ENCODE results near the gene COL24A1. TPM values are rescaled to one million over a fixed set of nuclear protein-coding genes. Genes with fewer than 3 reads are reported as not detected.

COL24A1 gene
- total and polyA plus RNA-seq, 4 experiments from 2014 or later = 0.09 to 0.14 TPM; not detected in 2

DNA sequence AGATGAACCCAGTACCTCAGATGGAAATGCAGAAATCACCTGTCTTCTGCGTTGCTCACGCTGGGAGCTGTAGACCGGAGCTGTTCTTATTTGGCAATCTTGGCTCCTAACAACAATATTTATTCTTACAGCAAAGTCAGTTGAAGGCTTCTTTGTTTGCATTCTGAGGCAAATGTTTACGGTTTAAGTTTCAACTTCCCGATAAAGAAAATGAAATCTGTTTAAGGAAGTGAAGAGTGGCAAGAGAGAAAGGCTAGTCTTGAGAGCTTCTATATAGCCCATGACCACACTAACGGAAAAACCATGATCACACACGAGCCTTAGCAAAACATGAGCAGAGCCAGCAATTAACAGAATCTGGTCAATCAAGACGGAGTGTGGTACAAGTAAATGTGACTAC lies 325.7 kb downstream of the COL24A1 start:
- no peaks in the 10 kb centered on the region for H3K4me1 ChIP-seq (ENCODE audit: insufficient read depth, low read length)
- CTCF ChIA-PET (ENCODE audit: partially characterized antibody) = no interaction called here
- POLR2A ChIA-PET (ENCODE audit: partially characterized antibody) = no interaction called here
- Mint-ChIP-seq H3K4me1 (no peaks in the 10 kb centered on the region), H3K9me3 (peaks cover 2 to 16% (median 8%) of the 10 kb centered on the region in 8 donors), H3K36me3 (no peaks in the 10 kb centered on the region), H3K27me3 (peaks cover 3% of the 10 kb centered on the region in 2 donors), H3K27ac (no peak overlapping the region), H3K4me3 (no peak overlapping the region)
- intact Hi-C loops (cut with micrococcal nuclease) = no loop called here
- no peak overlapping the region for H3K4me3 ChIP-seq (ENCODE audit: low read length in 2 of 2)
- no peak for DNase-seq
- no peak overlapping the region for H3K27ac ChIP-seq (ENCODE audit: low read depth, low read length)
- H3K36me3 ChIP-seq (ENCODE audit: insufficient read depth, low read length) = no peaks in the 10 kb centered on the region
- H3K27me3 ChIP-seq (ENCODE audit: insufficient read depth, low read length) = no peaks in the 10 kb centered on the region
- no peaks in the 10 kb centered on the region for H3K9me3 ChIP-seq (ENCODE audit: control insufficient read depth in 1 of 2, low read length in 2 of 2)

DNA sequence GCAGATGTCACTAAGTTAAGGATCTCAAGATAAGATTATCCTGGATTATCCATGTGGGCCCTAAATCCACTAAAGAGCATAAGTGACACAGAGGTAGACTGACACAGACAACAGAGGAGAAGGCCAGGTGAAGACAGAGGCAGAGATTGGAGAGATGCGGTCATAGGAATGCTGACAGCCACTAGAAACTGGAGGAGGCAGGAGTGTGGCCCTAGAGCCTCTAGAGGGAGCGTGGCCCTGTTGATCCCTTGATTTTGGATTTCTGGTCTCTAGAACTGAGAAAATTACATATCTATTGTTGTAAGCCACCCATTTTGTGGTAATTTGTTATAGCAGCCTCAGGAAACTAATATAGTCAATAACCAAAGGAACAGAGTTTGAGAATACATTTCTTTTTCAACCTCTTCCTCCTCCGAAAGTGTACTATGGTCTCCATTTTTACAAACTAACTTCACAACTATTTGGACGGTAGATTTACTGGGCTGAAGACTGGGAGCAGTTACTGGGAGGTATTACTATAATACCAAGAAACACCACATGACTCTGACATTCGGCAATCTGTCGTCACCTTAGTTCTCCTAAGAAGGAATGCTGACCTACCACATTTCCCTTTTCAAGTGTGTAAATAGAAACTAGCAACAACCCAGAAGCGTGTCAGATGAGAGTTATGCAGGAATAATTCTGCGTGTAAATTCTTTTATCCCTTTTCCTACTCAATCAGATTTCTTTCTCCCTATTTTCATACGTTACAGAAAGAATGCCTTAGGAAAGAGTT lies 332.3 kb downstream of the COL24A1 start:
- H3K27ac Mint-ChIP-seq = no peak overlapping the region
- POLR2A ChIA-PET (ENCODE audit: partially characterized antibody) = no interaction called here
- H3K27me3 Mint-ChIP-seq = no peaks in the 10 kb centered on the region
- H3K4me1 Mint-ChIP-seq = no peaks in the 10 kb centered on the region
- CTCF ChIA-PET (ENCODE audit: partially characterized antibody) = no interaction called here
- Histone ChIP-seq H3K9me3 (ENCODE audit: control insufficient read depth in 1 of 2, low read length in 2 of 2) (no peaks in the 10 kb centered on the region), H3K36me3 (ENCODE audit: insufficient read depth, low read length) (no peaks in the 10 kb centered on the region), H3K4me3 (ENCODE audit: low read length in 2 of 2) (no peak overlapping the region), H3K27me3 (ENCODE audit: insufficient read depth, low read length) (no peaks in the 10 kb centered on the region), H3K27ac (ENCODE audit: low read depth, low read length) (no peak overlapping the region), H3K4me1 (ENCODE audit: insufficient read depth, low read length) (no peaks in the 10 kb centered on the region)
- H3K4me3 Mint-ChIP-seq = no peak overlapping the region
- H3K36me3 Mint-ChIP-seq = no peaks in the 10 kb centered on the region
- intact Hi-C loops (cut with micrococcal nuclease) = no loop called here
- peaks cover 0 to 4% (median 0%) of the 10 kb centered on the region in 8 donors for H3K9me3 Mint-ChIP-seq
- no peak for DNase-seq

DNA sequence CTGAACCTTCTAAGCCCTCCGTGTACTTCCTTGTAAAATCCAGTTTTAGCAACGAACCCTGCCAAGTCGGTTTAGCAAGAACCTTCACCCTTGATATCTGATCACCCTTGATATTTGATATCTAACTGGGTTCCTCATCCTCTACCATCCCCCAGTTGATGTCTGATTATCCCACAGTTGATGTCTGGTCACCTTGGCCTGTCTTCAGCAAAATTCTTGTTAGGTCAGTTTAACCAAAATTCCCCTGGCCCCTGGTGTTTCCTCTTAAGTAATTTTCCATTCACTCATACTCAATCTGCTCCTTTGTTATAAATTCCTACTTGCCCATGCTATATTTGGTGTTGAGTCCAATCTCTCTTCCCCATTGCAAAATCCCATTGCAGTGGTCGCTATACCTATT lies 333.9 kb downstream of the COL24A1 start:
- ChIA-PET CTCF (ENCODE audit: partially characterized antibody) (no interaction called here), POLR2A (ENCODE audit: partially characterized antibody) (no interaction called here)
- H3K36me3 ChIP-seq (ENCODE audit: insufficient read depth, low read length) = no peaks in the 10 kb centered on the region
- no peak for DNase-seq
- no peaks in the 10 kb centered on the region for H3K27me3 ChIP-seq (ENCODE audit: insufficient read depth, low read length)
- H3K4me1 Mint-ChIP-seq = no peaks in the 10 kb centered on the region
- no peaks in the 10 kb centered on the region for H3K9me3 ChIP-seq (ENCODE audit: control insufficient read depth in 1 of 2, low read length in 2 of 2)
- H3K27me3 Mint-ChIP-seq = no peaks in the 10 kb centered on the region
- no peaks in the 10 kb centered on the region for H3K36me3 Mint-ChIP-seq
- H3K9me3 Mint-ChIP-seq = peaks cover 0 to under 1% (median 0%) of the 10 kb centered on the region in 8 donors
- H3K4me1 ChIP-seq (ENCODE audit: insufficient read depth, low read length) = no peaks in the 10 kb centered on the region
- no peak overlapping the region for H3K4me3 Mint-ChIP-seq
- intact Hi-C loops (cut with micrococcal nuclease) = no loop called here
- H3K27ac Mint-ChIP-seq = no peak overlapping the region
- H3K27ac ChIP-seq (ENCODE audit: low read depth, low read length) = no peak overlapping the region
- H3K4me3 ChIP-seq (ENCODE audit: low read length in 2 of 2) = no peak overlapping the region

DNA sequence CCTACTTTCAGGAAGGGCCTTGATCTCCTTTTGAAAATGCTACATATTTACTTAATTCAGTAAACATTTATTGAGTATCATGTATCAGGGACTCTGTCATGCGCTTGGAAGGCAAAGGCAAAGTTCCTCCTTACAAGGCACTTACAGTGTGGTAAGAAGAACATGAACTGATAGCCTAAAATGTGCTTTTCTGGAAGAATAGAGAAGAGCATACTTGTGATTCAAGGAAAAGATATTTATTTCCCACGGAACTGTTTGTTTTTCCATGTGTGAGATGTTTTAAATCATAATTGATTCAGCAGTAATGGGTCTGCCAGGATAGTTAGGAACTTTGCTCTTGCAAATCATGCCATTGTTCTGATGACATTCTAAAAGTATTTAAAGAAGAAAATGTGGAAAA lies 338.2 kb downstream of the COL24A1 start:
- Histone ChIP-seq H3K9me3 (ENCODE audit: control insufficient read depth in 1 of 2, low read length in 2 of 2) (no peaks in the 10 kb centered on the region), H3K4me1 (ENCODE audit: insufficient read depth, low read length) (no peaks in the 10 kb centered on the region), H3K36me3 (ENCODE audit: insufficient read depth, low read length) (no peaks in the 10 kb centered on the region), H3K27me3 (ENCODE audit: insufficient read depth, low read length) (no peaks in the 10 kb centered on the region), H3K4me3 (ENCODE audit: low read length in 2 of 2) (no peak overlapping the region), H3K27ac (ENCODE audit: low read depth, low read length) (no peak overlapping the region)
- ChIA-PET CTCF (ENCODE audit: partially characterized antibody) (no interaction called here), POLR2A (ENCODE audit: partially characterized antibody) (no interaction called here)
- Mint-ChIP-seq H3K27ac (no peak overlapping the region), H3K9me3 (no peaks in the 10 kb centered on the region), H3K27me3 (no peaks in the 10 kb centered on the region), H3K4me1 (no peaks in the 10 kb centered on the region), H3K4me3 (no peak overlapping the region), H3K36me3 (no peaks in the 10 kb centered on the region)
- intact Hi-C loops (cut with micrococcal nuclease) = no loop called here
- DNase-seq = no peak

DNA sequence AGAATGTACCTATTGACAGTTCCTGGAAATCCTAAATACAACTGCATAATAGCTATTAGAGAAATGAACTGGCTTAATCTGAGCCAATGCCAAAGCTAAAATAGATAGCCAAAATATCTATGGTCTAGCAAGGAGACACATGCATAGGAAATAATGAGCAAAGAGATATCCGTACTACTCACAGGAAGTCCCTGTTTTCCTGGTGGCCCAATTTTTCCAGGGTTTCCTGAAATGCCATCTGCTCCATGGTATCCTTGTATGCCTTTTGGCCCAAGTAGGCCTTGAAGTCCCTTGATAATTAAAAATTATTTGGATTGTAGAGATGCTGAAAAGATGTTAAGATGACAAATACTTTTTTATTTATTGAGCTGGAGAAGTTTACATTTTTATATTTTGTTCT lies 340.0 kb downstream of the COL24A1 start:
- intact Hi-C loops (cut with micrococcal nuclease) = no loop called here
- Mint-ChIP-seq H3K9me3 (peaks cover 0 to 4% (median 0%) of the 10 kb centered on the region in 8 donors), H3K27ac (no peak overlapping the region), H3K36me3 (no peaks in the 10 kb centered on the region), H3K27me3 (no peaks in the 10 kb centered on the region), H3K4me3 (no peak overlapping the region), H3K4me1 (no peaks in the 10 kb centered on the region)
- ChIA-PET CTCF (ENCODE audit: partially characterized antibody) (no interaction called here), POLR2A (ENCODE audit: partially characterized antibody) (no interaction called here)
- H3K9me3 ChIP-seq (ENCODE audit: control insufficient read depth in 1 of 2, low read length in 2 of 2) = no peaks in the 10 kb centered on the region
- no peak for DNase-seq
- no peak overlapping the region for H3K27ac ChIP-seq (ENCODE audit: low read depth, low read length)
- no peaks in the 10 kb centered on the region for H3K27me3 ChIP-seq (ENCODE audit: insufficient read depth, low read length)
- no peaks in the 10 kb centered on the region for H3K4me1 ChIP-seq (ENCODE audit: insufficient read depth, low read length)
- H3K36me3 ChIP-seq (ENCODE audit: insufficient read depth, low read length) = no peaks in the 10 kb centered on the region
- no peak overlapping the region for H3K4me3 ChIP-seq (ENCODE audit: low read length in 2 of 2)

DNA sequence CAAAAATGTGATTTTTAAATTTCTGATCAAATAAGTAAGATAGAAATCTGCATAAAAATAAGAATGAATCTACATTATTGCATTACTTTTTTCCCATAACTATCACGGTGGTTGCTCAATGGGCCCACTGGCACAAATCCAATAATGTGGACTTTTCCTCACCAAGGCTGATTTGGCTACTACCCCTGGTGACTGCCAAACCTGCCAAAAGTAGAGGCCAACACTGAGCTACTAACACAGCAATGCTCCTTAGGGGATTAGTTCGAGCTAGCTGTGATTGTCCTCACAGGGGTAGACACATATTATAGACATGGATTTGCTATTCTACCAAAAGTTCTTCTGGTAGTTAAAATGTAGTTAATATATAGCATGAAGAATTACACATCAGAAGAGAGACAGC lies 340.7 kb downstream of the COL24A1 start:
- H3K36me3 ChIP-seq (ENCODE audit: insufficient read depth, low read length) = no peaks in the 10 kb centered on the region
- intact Hi-C loops (cut with micrococcal nuclease) = no loop called here
- H3K27me3 Mint-ChIP-seq = no peaks in the 10 kb centered on the region
- no peaks in the 10 kb centered on the region for H3K9me3 ChIP-seq (ENCODE audit: control insufficient read depth in 1 of 2, low read length in 2 of 2)
- H3K4me3 ChIP-seq (ENCODE audit: low read length in 2 of 2) = no peak overlapping the region
- no peaks in the 10 kb centered on the region for H3K4me1 ChIP-seq (ENCODE audit: insufficient read depth, low read length)
- no peaks in the 10 kb centered on the region for H3K36me3 Mint-ChIP-seq
- no peak overlapping the region for H3K27ac ChIP-seq (ENCODE audit: low read depth, low read length)
- ChIA-PET CTCF (ENCODE audit: partially characterized antibody) (no interaction called here), POLR2A (ENCODE audit: partially characterized antibody) (no interaction called here)
- H3K4me1 Mint-ChIP-seq = no peaks in the 10 kb centered on the region
- no peak overlapping the region for H3K4me3 Mint-ChIP-seq
- H3K9me3 Mint-ChIP-seq = peaks cover 0 to 4% (median 0%) of the 10 kb centered on the region in 8 donors
- DNase-seq = no peak
- no peak overlapping the region for H3K27ac Mint-ChIP-seq
- no peaks in the 10 kb centered on the region for H3K27me3 ChIP-seq (ENCODE audit: insufficient read depth, low read length)

DNA sequence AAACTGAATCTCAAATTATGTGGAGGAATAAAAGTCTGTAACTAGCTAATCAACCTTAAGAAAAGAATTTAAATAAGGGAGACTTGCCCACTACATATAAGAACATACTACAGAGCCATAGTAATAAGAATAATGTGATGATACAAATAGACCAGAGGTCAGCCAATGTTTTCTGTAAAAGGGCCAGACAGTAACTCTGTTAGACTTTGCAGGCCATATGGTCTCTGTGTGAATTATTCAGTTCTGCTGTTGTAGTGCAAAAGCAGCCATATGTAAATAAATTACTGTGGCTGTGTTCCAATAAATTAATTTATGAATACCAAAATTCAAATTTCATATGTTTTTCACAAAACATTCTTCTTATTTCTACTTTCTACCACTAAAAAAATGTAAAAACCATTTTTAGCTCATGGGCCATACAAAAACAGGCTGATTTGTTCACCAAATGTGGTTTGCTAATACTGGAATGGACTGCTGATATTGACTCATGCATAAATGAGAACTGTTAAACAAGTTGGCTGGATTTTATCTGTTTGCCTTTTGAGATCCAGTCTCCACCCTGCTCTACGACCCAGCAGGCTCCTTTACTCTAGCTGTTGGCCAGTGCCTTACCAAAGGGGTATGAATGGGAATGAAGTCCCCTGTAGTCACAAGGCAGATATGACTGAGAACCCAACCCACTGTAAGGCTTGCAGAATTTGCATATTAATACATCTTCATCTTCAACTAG lies 350.2 kb downstream of the COL24A1 start:
- no peak overlapping the region for H3K4me3 ChIP-seq (ENCODE audit: low read length in 2 of 2)
- Mint-ChIP-seq H3K27ac (no peak overlapping the region), H3K4me1 (no peaks in the 10 kb centered on the region), H3K36me3 (no peaks in the 10 kb centered on the region), H3K4me3 (no peak overlapping the region), H3K27me3 (peaks cover 0 to 3% of the 10 kb centered on the region in 2 donors), H3K9me3 (peaks cover 0 to 5% (median 0%) of the 10 kb centered on the region in 8 donors)
- ChIA-PET CTCF (ENCODE audit: partially characterized antibody) (no interaction called here), POLR2A (ENCODE audit: partially characterized antibody) (no interaction called here)
- H3K27me3 ChIP-seq (ENCODE audit: insufficient read depth, low read length) = no peaks in the 10 kb centered on the region
- no peaks in the 10 kb centered on the region for H3K4me1 ChIP-seq (ENCODE audit: insufficient read depth, low read length)
- DNase-seq = no peak
- H3K9me3 ChIP-seq (ENCODE audit: control insufficient read depth in 1 of 2, low read length in 2 of 2) = no peaks in the 10 kb centered on the region
- intact Hi-C loops (cut with micrococcal nuclease) = no loop called here
- H3K27ac ChIP-seq (ENCODE audit: low read depth, low read length) = no peak overlapping the region
- no peaks in the 10 kb centered on the region for H3K36me3 ChIP-seq (ENCODE audit: insufficient read depth, low read length)

Measured in CD4-positive, alpha-beta memory T cell (primary cell).